GM23248 (cell line): ENCODE results near the gene HERC2. TPM values are rescaled to one million over a fixed set of nuclear protein-coding genes. Genes with fewer than 3 reads are reported as not detected.
A peak's percentile ranks its signal among the peaks of the same experiment; 100 is the strongest.
"Not testable (repeated sequence)": the region's sequence is repeated elsewhere in the genome, so short reads cannot be mapped to it uniquely, and the experiment has no call there.

Experiments used
- DNase-seq: peaks from one replicate; pipeline ENCODE4 v3.0.0-alpha.2; 2015
- H2AFZ ChIP-seq: fragments of 200-600 bp; sonication (generic); 2 replicates; pipeline ENCODE4 v1.6.1; 2016; ENCODE audit warnings: antibody characterized with exemption
- H3F3A ChIP-seq: fragments of 200-600 bp; sonication (generic); 2 replicates; pipeline ENCODE4 v1.6.1; 2016; ENCODE audit warnings: mild to moderate bottlenecking, antibody characterized with exemption, mixed run types; ENCODE audit not compliant: insufficient read depth
- H3K27ac ChIP-seq: fragments of 200-600 bp; sonication (generic); 2 replicates; pipeline ENCODE4 v1.5.1; 2016; ENCODE audit warnings: mild to moderate bottlenecking
- H3K27me3 ChIP-seq: fragments of 200-600 bp; sonication (generic); replicated peaks from 2 replicates; pipeline ENCODE4 v1.6.1; 2016; ENCODE audit warnings: mild to moderate bottlenecking; ENCODE audit not compliant: insufficient read depth
- H3K36me3 ChIP-seq: fragments of 200-600 bp; sonication (generic); 2 replicates; pipeline ENCODE4 v1.6.1; 2016; ENCODE audit warnings: low read depth, mild to moderate bottlenecking
- H3K4me1 ChIP-seq: fragments of 200-600 bp; sonication (generic); 2 replicates; pipeline ENCODE4 v1.6.1; 2016; ENCODE audit warnings: mild to moderate bottlenecking; ENCODE audit not compliant: insufficient read depth
- H3K4me2 ChIP-seq: fragments of 200-600 bp; sonication (generic); one replicate; pipeline ENCODE4 v1.6.1; 2016; ENCODE audit warnings: mild to moderate bottlenecking; ENCODE audit not compliant: unreplicated experiment
- H3K4me3 ChIP-seq: fragments of 200-600 bp; sonication (generic); 2 replicates; pipeline ENCODE4 v1.5.1; 2016; ENCODE audit warnings: mild to moderate bottlenecking
- H3K79me2 ChIP-seq: fragments of 200-600 bp; sonication (generic); 2 replicates; pipeline ENCODE4 v1.6.1; 2016; ENCODE audit warnings: mild to moderate bottlenecking; ENCODE audit not compliant: insufficient read depth
- H3K9ac ChIP-seq: fragments of 200-600 bp; sonication (generic); 2 replicates; pipeline ENCODE4 v1.6.1; 2016; ENCODE audit warnings: mild to moderate bottlenecking
- H3K9me2 ChIP-seq: fragments of 200-600 bp; sonication (generic); 2 replicates; pipeline ENCODE4 v1.6.1; 2016; ENCODE audit warnings: mixed run types, mild to moderate bottlenecking, moderate library complexity; ENCODE audit not compliant: insufficient read depth
- H3K9me3 ChIP-seq: fragments of 200-600 bp; sonication (generic); one replicate; pipeline ENCODE4 v1.6.1; 2017; ENCODE audit warnings: low read depth
- H4K20me1 ChIP-seq: fragments of 200-600 bp; sonication (generic); 2 replicates; pipeline ENCODE4 v1.6.0; 2016; ENCODE audit not compliant: insufficient read depth
- EZH2 ChIP-seq: fragments of 200-600 bp; sonication (generic); IDR thresholded peaks from 2 replicates; pipeline ENCODE4 v1.6.1; 2018; ENCODE audit warnings: antibody characterized with exemption, mild to moderate bottlenecking; ENCODE audit not compliant: insufficient read depth, poor library complexity, severe bottlenecking
- EZH2phosphoT487 ChIP-seq: fragments of 200-600 bp; sonication (generic); IDR thresholded peaks from 2 replicates; pipeline ENCODE4 v1.6.1; 2018; ENCODE audit warnings: antibody characterized with exemption, moderate library complexity, mild to moderate bottlenecking, low read depth; ENCODE audit not compliant: insufficient read depth
- WGBS, 2 experiments: methylation state at CpG; one replicate each; pipeline ENCODE4 v1.1.6; 2015 to 2017; ENCODE audit warnings: low lambda C conversion rate in 2 of 2, low coverage in 1 of 2; ENCODE audit errors: missing lambda C conversion rate in 2 of 2; 5-methylcytosine and 5-hydroxymethylcytosine counted together
- in situ Hi-C: fragments of 300-500 bp; cut with MboI; formaldehyde crosslinking; loops from 2 replicates; pipeline ENCODE4 v1.15.0; 2020
- polyA plus RNA-seq: library from polyadenylated mRNA; unstranded; fragments of >200 nt; fragmentation: Nextera tagmentation; extraction: Ambion mirVana; gene quantifications from 2 replicates; pipeline ENCODE4 v1.2.1, GENCODE V29; 2016
- total RNA-seq: library from RNA; depleted of rRNA; stranded (reverse); fragments of >200 nt; shearing (Covaris generic); gene quantifications from 2 replicates; pipeline ENCODE4 v1.2.3, GENCODE V29; 2014

HERC2 gene
- total and polyA plus RNA-seq, 2 experiments from 2014 or later = 28.7 to 36.6 TPM

GRCh38 chr15:28153492-28154119 is 168.4 kb downstream of the HERC2 start:
- 69 to 70% methylated on average over 13 of the region's 13 CpGs for WGBS, 2 experiments
- Histone ChIP-seq H3K9me3 (no peaks in the 10 kb centered on the region), H3K27ac (no peak overlapping the region), H3K36me3 (no peaks in the 10 kb centered on the region; the same call in 1 of the 2 replicates), H3K27me3 (no peaks in the 10 kb centered on the region), H3K4me1 (no peaks in the 10 kb centered on the region), H3F3A (peaks cover 16% of the 10 kb centered on the region; the same call in 1 of the 2 replicates), H3K9ac (no peak overlapping the region), H3K4me3 (no peak overlapping the region), H3K9me2 (no peaks in the 10 kb centered on the region), H3K4me2 (no peak overlapping the region), H2AFZ (no peak overlapping the region), H4K20me1 (no peaks in the 10 kb centered on the region), H3K79me2 (peaks cover 25% of the 10 kb centered on the region)
- no peak for TF ChIP-seq EZH2phosphoT487
- TF ChIP-seq EZH2 = no peak
- no peak for DNase-seq
- in situ Hi-C loops = no loop called here

- H3F3A ChIP-seq = peaks cover 16% of the 10 kb centered on the region; the same call in 1 of the 2 replicates
- H3K27ac ChIP-seq, H3K27me3 ChIP-seq, H3K9me2 ChIP-seq, H3K4me3 ChIP-seq, in situ Hi-C loops, H4K20me1 ChIP-seq, H2AFZ ChIP-seq, H3K36me3 ChIP-seq, H3K9ac ChIP-seq, H3K4me1 ChIP-seq, H3K9me3 ChIP-seq, DNase-seq, H3K4me2 ChIP-seq: not testable (repeated sequence)
- H3K79me2 ChIP-seq = peaks cover 36% of the 10 kb centered on the region
- WGBS, 2 experiments = 92 to 93% methylated on average over 7 to 8 of the region's 8 CpGs
These were observed 169.4 kb downstream of the HERC2 start for GRCh38 chr15:28152538-28152923.

- in situ Hi-C loops, H3K27me3 ChIP-seq, H3K36me3 ChIP-seq, H3K4me1 ChIP-seq, H3K9me3 ChIP-seq, H3K9me2 ChIP-seq, H3K9ac ChIP-seq, H3K4me2 ChIP-seq, H2AFZ ChIP-seq, H4K20me1 ChIP-seq, H3K27ac ChIP-seq, H3K4me3 ChIP-seq: not testable (repeated sequence)
- Histone ChIP-seq H3K79me2 (peaks cover 38% of the 10 kb centered on the region), H3F3A (peaks cover 16% of the 10 kb centered on the region; the same call in 1 of the 2 replicates)
- DNase-seq = peak; percentile 50
- 44 to 56% methylated on average over 9 of the region's 9 CpGs for WGBS, 2 experiments
These were observed 170.0 kb downstream of the HERC2 start for GRCh38 chr15:28151864-28152537.

GRCh38 chr15:28147801-28148200 is 174.2 kb downstream of the HERC2 start:
- peaks cover 3% of the 10 kb centered on the region; the same call in 1 of the 2 replicates for H3K36me3 ChIP-seq
- 92 to 93% methylated on average over 3 of the region's 3 CpGs for WGBS, 2 experiments
- H3K4me2 ChIP-seq = no peak overlapping the region
- DNase-seq = no peak
- H3K9me3 ChIP-seq = no peaks in the 10 kb centered on the region
- H3K27me3 ChIP-seq = no peaks in the 10 kb centered on the region
- peaks cover 16% of the 10 kb centered on the region; the same call in 1 of the 2 replicates for H3F3A ChIP-seq
- no peak overlapping the region for H3K9ac ChIP-seq
- TF ChIP-seq EZH2phosphoT487 (no peak), EZH2 (no peak)
- H3K9me2 ChIP-seq = no peaks in the 10 kb centered on the region
- no peak overlapping the region for H3K4me3 ChIP-seq
- no peak overlapping the region for H2AFZ ChIP-seq
- in situ Hi-C loops = no loop called here
- no peaks in the 10 kb centered on the region for H3K4me1 ChIP-seq
- no peak overlapping the region for H3K27ac ChIP-seq
- no peaks in the 10 kb centered on the region for H4K20me1 ChIP-seq
- H3K79me2 ChIP-seq = peaks cover 38% of the 10 kb centered on the region

GRCh38 chr15:28145419-28145818 is 176.6 kb downstream of the HERC2 start:
- H3K4me1 ChIP-seq, DNase-seq, H3K4me2 ChIP-seq, H3K36me3 ChIP-seq, H3K9ac ChIP-seq, in situ Hi-C loops, H3K4me3 ChIP-seq, H4K20me1 ChIP-seq, H3K27ac ChIP-seq, H2AFZ ChIP-seq, H3K27me3 ChIP-seq, H3K9me2 ChIP-seq, H3K9me3 ChIP-seq: not testable (repeated sequence)
- WGBS, 2 experiments = 74 to 77% methylated on average over 4 of the region's 4 CpGs
- Histone ChIP-seq H3F3A (peaks cover 13% of the 10 kb centered on the region; the same call in 1 of the 2 replicates), H3K79me2 (peaks cover 31% of the 10 kb centered on the region)
